ENCODE data around the gene TOP1. TPM values are rescaled to one million over a fixed set of nuclear protein-coding genes. Genes with fewer than 3 reads are reported as not detected.

Gene TOP1
- polyA plus RNA-seq, 1 experiment, result 4.0 TPM

DNA sequence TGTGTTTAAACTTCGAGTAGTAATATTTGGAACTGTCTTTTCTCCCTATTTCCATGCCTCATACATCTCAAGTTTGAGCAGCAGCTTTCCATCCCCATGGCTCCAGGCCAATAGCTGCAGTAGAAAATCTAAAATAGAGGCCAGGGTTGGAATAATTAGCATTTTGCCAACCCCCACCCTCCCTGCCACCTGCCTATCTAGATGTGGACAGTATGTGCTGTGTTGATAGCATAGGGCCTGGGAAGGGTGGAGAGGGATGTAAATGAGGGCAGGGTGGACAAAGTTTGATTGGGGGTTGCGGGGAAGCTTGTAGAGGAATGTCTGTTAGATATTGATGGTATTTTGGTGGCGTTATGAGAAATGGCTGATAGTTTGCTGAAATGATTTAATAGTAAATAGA, 5.6 kb downstream of the TOP1 start:
- POLR2A ChIA-PET, result no interaction called here
- H3K36me3 ChIP-seq (ENCODE audit: control insufficient read depth, insufficient read depth, low read length), result no peaks in the 10 kb centered on the region
- TF ChIP-seq, protein P1, sequence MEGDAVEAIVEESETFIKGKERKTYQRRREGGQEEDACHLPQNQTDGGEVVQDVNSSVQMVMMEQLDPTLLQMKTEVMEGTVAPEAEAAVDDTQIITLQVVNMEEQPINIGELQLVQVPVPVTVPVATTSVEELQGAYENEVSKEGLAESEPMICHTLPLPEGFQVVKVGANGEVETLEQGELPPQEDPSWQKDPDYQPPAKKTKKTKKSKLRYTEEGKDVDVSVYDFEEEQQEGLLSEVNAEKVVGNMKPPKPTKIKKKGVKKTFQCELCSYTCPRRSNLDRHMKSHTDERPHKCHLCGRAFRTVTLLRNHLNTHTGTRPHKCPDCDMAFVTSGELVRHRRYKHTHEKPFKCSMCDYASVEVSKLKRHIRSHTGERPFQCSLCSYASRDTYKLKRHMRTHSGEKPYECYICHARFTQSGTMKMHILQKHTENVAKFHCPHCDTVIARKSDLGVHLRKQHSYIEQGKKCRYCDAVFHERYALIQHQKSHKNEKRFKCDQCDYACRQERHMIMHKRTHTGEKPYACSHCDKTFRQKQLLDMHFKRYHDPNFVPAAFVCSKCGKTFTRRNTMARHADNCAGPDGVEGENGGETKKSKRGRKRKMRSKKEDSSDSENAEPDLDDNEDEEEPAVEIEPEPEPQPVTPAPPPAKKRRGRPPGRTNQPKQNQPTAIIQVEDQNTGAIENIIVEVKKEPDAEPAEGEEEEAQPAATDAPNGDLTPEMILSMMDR (IDR thresholded peaks at IDR 0.05; ENCODE audit: insufficient read depth, low read depth, low read length), result no peak
- no peak overlapping the region for H3K4me3 ChIP-seq (ENCODE audit: low read depth, low read length)
- CTCF ChIA-PET, result interaction anchor here (1.4 kb wide), 2 partner anchors 10 to 38 kb away, joined by 3 read pairs; no protein-coding TSS in a partner anchor
- no peaks in the 10 kb centered on the region for H3K27me3 ChIP-seq (ENCODE audit: control insufficient read depth, insufficient read depth, low read length)
- no peak for DNase-seq (ENCODE audit: low read depth)

DNA sequence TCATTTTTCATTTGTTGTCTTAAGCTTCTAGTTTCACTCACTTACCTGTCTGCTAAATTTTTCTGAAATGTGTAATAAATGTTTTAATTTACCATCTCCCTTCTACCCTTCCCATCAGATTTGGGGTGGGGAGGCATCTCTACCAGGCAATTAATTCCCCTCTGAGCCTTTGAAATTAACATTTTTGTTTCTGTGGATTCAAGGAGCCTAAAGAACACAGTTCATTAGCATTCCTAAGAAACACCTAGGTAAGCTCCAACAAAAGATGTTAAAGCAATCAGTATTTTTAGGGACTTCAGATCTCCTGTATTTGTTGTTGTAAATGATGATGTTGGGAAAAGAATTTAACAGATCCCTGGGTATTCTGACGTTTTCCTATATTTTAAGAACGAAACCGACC, 6.6 kb downstream of the TOP1 start:
- POLR2A ChIA-PET, result interaction anchor here (0.7 kb wide), 1 partner anchor 11 kb away, joined by 3 read pairs; no protein-coding TSS in a partner anchor
- Histone ChIP-seq H3K36me3 (ENCODE audit: control insufficient read depth, insufficient read depth, low read length) (no peaks in the 10 kb centered on the region), H3K27me3 (ENCODE audit: control insufficient read depth, insufficient read depth, low read length) (no peaks in the 10 kb centered on the region), H3K4me3 (ENCODE audit: low read depth, low read length) (no peak overlapping the region)
- no peak for DNase-seq (ENCODE audit: low read depth)
- TF ChIP-seq, protein P1 (IDR thresholded peaks at IDR 0.05; ENCODE audit: insufficient read depth, low read depth, low read length), result no peak
- CTCF ChIA-PET, result interaction anchor here (1.0 to 1.6 kb wide), 3 partner anchors 9 to 45 kb away, joined by 3 to 6 read pairs (median 4); no protein-coding TSS in a partner anchor

DNA sequence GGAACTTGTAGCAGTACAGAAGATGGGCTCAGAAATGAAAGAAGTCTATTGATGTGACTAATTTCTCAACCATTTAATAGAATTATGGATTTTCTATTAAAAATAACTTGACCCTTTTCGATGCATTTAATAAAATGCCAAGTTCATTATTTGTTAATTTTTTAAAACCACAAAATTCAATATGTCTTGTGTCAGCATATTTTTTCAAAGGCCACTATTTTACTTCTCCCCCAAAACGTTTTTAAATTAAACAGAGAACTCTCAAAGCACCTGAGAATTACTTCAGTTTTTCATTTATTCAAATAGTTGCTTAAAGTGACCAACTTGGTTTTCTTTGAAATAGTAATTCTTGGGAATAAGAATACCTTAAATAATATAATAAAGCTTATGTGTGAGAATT, 8.6 kb downstream of the TOP1 start:
- DNase-seq (ENCODE audit: low read depth), result no peak
- no peaks in the 10 kb centered on the region for H3K27me3 ChIP-seq (ENCODE audit: control insufficient read depth, insufficient read depth, low read length)
- TF ChIP-seq, protein P1 (IDR thresholded peaks at IDR 0.05; ENCODE audit: insufficient read depth, low read depth, low read length), result no peak
- no peaks in the 10 kb centered on the region for H3K36me3 ChIP-seq (ENCODE audit: control insufficient read depth, insufficient read depth, low read length)
- ChIA-PET CTCF (interaction anchor here (1.5 kb wide), 1 partner anchor 10 kb away, joined by 9 read pairs; no protein-coding TSS in a partner anchor), POLR2A (no interaction called here)
- no peak overlapping the region for H3K4me3 ChIP-seq (ENCODE audit: low read depth, low read length)

DNA sequence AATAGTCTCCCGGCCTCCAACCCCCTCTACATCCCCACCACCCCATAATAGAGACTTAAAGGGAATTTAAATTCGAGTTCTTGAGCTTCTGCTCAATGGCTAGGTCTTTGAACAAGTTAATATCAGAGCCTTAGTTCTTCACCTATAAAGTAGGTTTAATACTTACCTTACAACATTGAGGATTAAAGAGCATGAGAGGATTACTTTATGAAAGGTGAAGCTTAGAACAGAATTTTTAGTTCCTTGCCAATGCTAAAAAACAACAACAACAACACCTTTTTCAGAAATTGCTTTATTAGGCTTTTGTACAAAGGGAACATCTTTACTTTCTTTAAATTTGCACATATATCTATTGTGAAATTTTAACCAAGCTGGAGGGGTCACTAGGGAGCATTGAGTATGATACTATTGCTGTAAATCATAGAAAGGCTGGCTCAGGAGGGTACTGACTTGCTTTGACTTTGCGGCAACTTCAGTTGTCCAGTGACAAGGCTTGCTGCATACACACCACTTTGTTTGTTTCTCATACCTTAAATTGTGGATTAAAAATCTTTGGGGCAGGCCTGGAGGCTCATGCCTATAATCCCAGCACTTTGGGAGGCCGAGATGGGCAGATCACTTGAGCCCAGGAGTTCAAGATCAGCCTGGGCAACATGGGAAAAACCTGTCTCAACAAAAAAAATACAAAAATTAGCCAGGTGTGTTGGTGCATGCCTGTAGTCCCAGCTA, 9.7 kb downstream of the TOP1 start:
- TF ChIP-seq, protein P1 (IDR thresholded peaks at IDR 0.05; ENCODE audit: insufficient read depth, low read depth, low read length), result no peak
- ChIA-PET POLR2A (no interaction called here), CTCF (interaction anchor here (0.7 to 1.5 kb wide), 3 partner anchors 9 to 65 kb away, joined by 3 to 9 read pairs (median 3); no protein-coding TSS in a partner anchor)
- DNase-seq (ENCODE audit: low read depth), result no peak
- Histone ChIP-seq H3K27me3 (ENCODE audit: control insufficient read depth, insufficient read depth, low read length) (no peaks in the 10 kb centered on the region), H3K36me3 (ENCODE audit: control insufficient read depth, insufficient read depth, low read length) (no peaks in the 10 kb centered on the region), H3K4me3 (ENCODE audit: low read depth, low read length) (no peak overlapping the region)

DNA sequence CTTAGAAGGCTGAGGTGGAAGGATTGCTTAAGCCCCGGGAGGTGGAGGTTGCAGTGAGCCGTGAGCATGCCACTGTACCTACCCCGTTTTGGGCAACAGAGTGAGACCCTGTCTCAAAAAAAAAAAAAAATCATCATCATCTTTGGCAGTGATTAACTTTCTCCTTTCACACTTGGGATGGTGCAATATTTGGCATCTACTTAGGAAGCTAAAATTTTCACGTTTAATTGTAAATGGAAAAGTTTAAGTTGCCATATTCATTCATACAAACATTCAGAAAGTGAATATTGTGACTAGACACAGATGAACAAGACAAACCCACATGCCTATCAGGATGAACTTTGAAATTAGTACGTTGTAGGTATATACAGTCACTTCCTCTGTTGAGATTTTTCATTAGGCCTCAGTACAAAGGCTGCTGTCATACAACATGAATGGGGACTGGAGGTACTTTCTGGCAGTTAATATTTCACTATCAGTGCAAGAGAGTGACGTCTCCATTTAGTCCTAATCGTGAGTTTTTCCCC, 10.3 kb downstream of the TOP1 start:
- no peaks in the 10 kb centered on the region for H3K36me3 ChIP-seq (ENCODE audit: control insufficient read depth, insufficient read depth, low read length)
- CTCF ChIA-PET, result interaction anchor here (1.2 kb wide), 1 partner anchor 66 kb away, joined by 3 read pairs; no protein-coding TSS in a partner anchor
- no peak overlapping the region for H3K4me3 ChIP-seq (ENCODE audit: low read depth, low read length)
- H3K27me3 ChIP-seq (ENCODE audit: control insufficient read depth, insufficient read depth, low read length), result no peaks in the 10 kb centered on the region
- no peak for DNase-seq (ENCODE audit: low read depth)
- TF ChIP-seq, protein P1 (IDR thresholded peaks at IDR 0.05; ENCODE audit: insufficient read depth, low read depth, low read length), result no peak
- POLR2A ChIA-PET, result no interaction called here

Measured in BJ (cell line).